ENCODE measurements around the gene RNF168.

RNF168 gene

DNA sequence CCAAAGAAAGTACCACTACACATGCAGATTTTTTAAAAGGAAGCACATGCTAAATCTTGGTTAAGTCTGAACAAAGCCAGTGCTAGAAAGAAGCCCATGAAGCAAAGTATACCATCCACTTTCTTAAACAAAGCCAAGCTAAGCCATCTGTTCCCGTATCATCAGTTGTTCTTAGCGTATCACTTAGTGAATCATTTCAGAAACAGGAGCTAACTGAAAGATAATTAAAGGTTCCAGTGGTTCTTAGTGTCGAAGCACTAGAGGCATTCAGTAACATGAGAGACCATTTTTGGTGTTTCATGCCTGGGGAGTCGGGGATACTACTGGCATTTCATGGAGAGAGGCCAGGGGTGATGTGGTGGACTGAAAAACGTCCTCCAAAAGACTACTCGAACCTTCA lies 84.2 kb downstream of the RNF168 start:
- Histone ChIP-seq H3K4me3 (ENCODE audit: low read length) (no peak overlapping the region), H3K9ac (ENCODE audit: low read length) (no peak overlapping the region), H3K4me1 (ENCODE audit: control insufficient read depth, insufficient read depth, low read length) (no peaks in the 10 kb centered on the region), H3K27me3 (ENCODE audit: control insufficient read depth, insufficient read depth, low read length) (no peaks in the 10 kb centered on the region), H3K9me3 (ENCODE audit: control insufficient read depth, low read length) (no peaks in the 10 kb centered on the region), H3K36me3 (ENCODE audit: control insufficient read depth, insufficient read depth, low read length) (no peaks in the 10 kb centered on the region)

Measured in mucosa of stomach (tissue), 1 donor.